ENCODE results near the gene APOA1.

The APOA1 gene

DNA sequence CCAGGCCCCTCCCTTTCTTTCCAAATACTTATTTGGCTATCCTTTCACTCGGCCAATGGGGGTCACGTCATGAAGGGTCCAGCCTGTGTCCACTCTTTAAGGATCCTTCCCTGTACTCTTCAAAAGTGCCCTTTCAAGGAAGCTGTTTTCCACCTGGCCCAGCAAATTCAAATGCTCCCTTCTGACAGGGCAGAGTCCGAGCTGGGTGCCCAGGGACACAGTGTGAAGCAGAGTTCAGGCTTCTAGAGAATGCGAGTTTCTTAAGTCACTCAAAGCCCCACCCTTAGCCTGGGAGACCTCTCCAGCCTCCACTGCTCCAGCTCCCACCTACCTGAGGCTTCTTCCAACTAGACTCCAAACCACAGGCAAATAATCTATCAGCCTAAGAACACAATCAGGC lies 5.5 kb upstream of the APOA1 start:
- no peak for TF ChIP-seq CTCF (IDR thresholded peaks at IDR 0.05; ENCODE audit: extremely low read depth, missing control alignments)
- DNase-seq (ENCODE audit: low spot score), result no peak

DNA sequence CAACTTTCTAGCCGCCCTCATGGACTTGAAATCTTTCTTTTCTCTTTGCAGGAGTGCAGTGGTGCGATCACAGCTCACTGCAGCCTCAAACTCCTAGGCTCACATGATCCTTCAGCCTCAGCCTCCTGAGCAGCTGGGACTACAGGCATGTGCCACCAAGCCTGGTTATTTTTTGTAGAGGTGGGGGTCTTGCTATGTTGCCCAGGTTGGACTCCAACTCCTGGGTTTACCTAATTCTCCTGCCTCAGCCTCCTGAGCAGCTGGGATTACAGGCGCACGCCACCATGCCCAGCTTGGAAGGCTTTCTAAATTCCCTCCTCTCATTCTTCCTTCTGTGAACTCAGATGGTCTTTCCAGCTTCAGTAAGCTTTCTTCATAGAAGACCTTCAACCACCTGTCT lies 4.7 kb upstream of the APOA1 start:
- TF ChIP-seq CTCF (IDR thresholded peaks at IDR 0.05; ENCODE audit: extremely low read depth, missing control alignments), result no peak
- DNase-seq (ENCODE audit: low spot score), result no peak

DNA sequence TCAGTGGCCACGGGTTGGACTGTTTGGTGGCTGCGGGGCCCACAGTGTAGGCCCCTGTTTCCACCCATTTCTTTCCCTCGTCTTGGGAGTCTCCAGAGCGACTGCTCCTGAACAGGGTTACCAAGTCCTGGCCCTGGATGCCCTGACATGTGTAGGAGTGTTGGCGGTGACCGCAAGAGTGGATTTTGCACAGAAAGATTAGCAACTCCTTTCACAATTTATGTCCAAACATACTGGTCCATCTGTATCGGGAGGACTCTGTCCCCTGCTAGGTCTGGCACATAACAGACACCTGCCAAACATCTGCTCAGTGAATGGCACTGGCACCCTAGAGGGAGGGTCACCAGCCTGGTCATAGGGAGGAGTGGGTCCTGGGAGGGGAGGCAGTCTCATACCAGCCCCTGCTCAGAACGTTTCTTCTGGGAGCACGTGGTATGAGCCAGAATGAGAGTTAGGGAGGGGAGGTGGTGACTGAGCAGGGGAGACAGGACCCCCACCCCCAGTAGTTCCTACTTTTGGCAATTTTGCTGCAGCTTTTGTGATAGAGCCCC lies 3.4 kb upstream of the APOA1 start:
- TF ChIP-seq CTCF (IDR thresholded peaks at IDR 0.05; ENCODE audit: extremely low read depth, missing control alignments), result no peak
- no peak for DNase-seq (ENCODE audit: low spot score)

GRCh38 chr11:116840224-116840745 lies 2.9 kb upstream of the APOA1 start:
- no peak for DNase-seq (ENCODE audit: low spot score)
- TF ChIP-seq CTCF (IDR thresholded peaks at IDR 0.05; ENCODE audit: extremely low read depth, missing control alignments), result no peak

DNA sequence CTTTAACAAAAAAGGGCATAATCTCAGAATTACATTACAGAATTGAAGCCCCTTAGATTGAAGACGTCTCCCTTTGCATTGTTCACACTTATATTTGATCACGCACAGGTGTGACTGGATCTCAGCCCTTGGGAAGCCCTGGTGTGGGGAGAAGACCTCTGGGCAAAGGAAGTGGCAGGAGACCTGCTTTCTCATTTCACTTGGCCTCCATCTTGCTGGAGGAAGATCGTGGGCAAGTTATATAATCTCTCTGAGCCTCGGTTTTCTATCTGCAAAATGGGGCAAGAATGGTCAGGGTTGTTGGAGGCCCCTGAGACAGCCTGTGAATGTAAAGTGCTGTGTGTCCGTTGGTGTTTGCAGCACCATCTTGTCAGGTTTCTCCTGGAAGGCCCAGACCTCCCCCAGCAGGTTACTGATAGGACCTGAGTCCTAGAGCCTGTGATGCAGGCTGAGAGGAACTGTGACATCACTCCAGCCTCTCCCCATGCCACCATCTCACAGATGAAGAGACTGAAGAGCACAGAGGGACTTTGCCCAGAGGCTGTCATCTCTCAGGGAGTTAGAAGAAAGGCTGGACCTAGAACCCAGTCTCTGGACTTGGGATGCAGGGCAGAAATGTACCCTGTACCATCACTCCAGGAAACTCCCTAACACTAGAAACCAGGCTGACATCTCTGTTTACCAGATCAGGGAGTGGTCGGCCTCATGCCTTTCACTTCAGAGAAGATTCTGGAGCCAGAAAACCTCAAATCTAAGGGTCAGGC lies 1.1 kb upstream of the APOA1 start:
- TF ChIP-seq CTCF (IDR thresholded peaks at IDR 0.05; ENCODE audit: extremely low read depth, missing control alignments), result no peak
- DNase-seq (ENCODE audit: low spot score), result no peak

- no peak for TF ChIP-seq CTCF (IDR thresholded peaks at IDR 0.05; ENCODE audit: extremely low read depth, missing control alignments)
- DNase-seq (ENCODE audit: low spot score), result no peak
These were observed 810 bp downstream of the APOA1 start for GRCh38 chr11:116836632-116836991.

DNA sequence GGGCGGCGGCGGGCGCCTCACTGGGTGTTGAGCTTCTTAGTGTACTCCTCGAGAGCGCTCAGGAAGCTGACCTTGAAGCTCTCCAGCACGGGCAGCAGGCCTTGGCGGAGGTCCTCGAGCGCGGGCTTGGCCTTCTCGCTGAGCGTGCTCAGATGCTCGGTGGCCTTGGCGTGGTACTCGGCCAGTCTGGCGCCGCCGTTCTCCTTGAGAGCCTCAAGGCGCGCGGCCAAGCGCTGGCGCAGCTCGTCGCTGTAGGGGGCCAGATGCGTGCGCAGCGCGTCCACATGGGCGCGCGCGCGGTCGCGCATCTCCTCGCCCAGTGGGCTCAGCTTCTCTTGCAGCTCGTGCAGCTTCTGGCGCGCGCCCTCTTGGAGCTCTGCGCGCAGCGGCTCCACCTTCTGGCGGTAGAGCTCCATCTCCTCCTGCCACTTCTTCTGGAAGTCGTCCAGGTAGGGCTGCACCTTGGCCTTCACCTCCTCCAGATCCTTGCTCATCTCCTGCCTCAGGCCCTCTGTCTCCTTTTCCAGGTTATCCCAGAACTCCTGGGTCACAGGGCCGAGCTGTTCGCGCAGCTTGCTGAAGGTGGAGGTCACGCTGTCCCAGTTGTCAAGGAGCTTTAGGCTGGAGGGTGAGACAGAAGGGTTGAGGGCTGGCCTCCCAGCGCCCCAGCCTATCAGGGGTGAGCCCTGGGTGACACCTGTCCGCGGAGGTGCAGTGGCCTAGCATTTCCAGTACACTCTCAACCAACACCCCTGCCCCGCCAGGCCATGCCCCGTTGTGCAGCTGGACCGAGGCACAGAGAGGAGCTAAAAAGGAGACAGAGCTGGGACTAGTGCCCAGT lies 1.4 kb downstream of the APOA1 start:
- peak; percentile 46 for TF ChIP-seq CTCF (IDR thresholded peaks at IDR 0.05; ENCODE audit: extremely low read depth, missing control alignments)
- peak; percentile 91 for DNase-seq (ENCODE audit: low spot score)
